Fibroblast of gingiva (primary cell): ENCODE data around the gene DMTF1.
"Not testable (repeated sequence)": the region's sequence is repeated elsewhere in the genome, so short reads cannot be mapped to it uniquely, and the experiment has no call there.

Experiments used
- DNase-seq: peaks from one replicate; pipeline ENCODE4 v3.0.0-alpha.2; 2011; ENCODE audit warnings: low read depth

DMTF1 gene

GRCh38 chr7:87199241-87199640, 47.0 kb downstream of the DMTF1 start:
- DNase-seq: no peak

- no peak for DNase-seq
Measured at GRCh38 chr7:87199700-87200450, 47.6 kb downstream of the DMTF1 start.

GRCh38 chr7:87202208-87202607, 50.0 kb downstream of the DMTF1 start:
- DNase-seq: no peak

GRCh38 chr7:87202705-87203104, 50.5 kb downstream of the DMTF1 start:
- DNase-seq: no peak

GRCh38 chr7:87203929-87204328, 51.7 kb downstream of the DMTF1 start:
- DNase-seq: not testable (repeated sequence)

- DNase-seq: no peak
Measured at GRCh38 chr7:87204933-87205332, 52.7 kb downstream of the DMTF1 start.

- not testable (repeated sequence) for DNase-seq
Measured at GRCh38 chr7:87205701-87206100, 53.4 kb downstream of the DMTF1 start.

- DNase-seq: no peak
Measured at GRCh38 chr7:87206361-87206760, 54.1 kb downstream of the DMTF1 start.

GRCh38 chr7:87209295-87209924, 57.2 kb downstream of the DMTF1 start:
- DNase-seq: no peak

- DNase-seq: no peak
Measured at GRCh38 chr7:87210506-87210905, 58.3 kb downstream of the DMTF1 start.

- no peak for DNase-seq
Measured at GRCh38 chr7:87212498-87212897, 60.2 kb downstream of the DMTF1 start.

GRCh38 chr7:87213252-87213651, 61.0 kb downstream of the DMTF1 start:
- DNase-seq: no peak

GRCh38 chr7:87213811-87214210, 61.6 kb downstream of the DMTF1 start:
- no peak for DNase-seq

- DNase-seq: no peak
Measured at GRCh38 chr7:87215046-87215445, 62.8 kb downstream of the DMTF1 start.

- no peak for DNase-seq
Measured at GRCh38 chr7:87216701-87217508, 64.7 kb downstream of the DMTF1 start.

GRCh38 chr7:87217983-87218653, 65.9 kb downstream of the DMTF1 start:
- no peak for DNase-seq

- DNase-seq: peak; percentile 59
Measured at GRCh38 chr7:87218796-87219544, 66.7 kb downstream of the DMTF1 start.

GRCh38 chr7:87219545-87220025, 67.3 kb downstream of the DMTF1 start, which contains the start of gene TMEM243:
TMEM243 (minus strand) TSS chr7:87219732; CDS start chr7:87219503, 229 bp downstream.
- DNase-seq: peak; percentile 69

- DNase-seq: peak; percentile 73
Measured at GRCh38 chr7:87220026-87220733, 67.9 kb downstream of the DMTF1 start.

- DNase-seq: no peak
Measured at GRCh38 chr7:87220734-87221215, 68.5 kb downstream of the DMTF1 start.
